ENCODE data around the gene RBM18. TPM values are rescaled to one million over a fixed set of nuclear protein-coding genes. Genes with fewer than 3 reads are reported as not detected.

RBM18 gene
- total RNA-seq, 1 donor, result 11.2 TPM

DNA sequence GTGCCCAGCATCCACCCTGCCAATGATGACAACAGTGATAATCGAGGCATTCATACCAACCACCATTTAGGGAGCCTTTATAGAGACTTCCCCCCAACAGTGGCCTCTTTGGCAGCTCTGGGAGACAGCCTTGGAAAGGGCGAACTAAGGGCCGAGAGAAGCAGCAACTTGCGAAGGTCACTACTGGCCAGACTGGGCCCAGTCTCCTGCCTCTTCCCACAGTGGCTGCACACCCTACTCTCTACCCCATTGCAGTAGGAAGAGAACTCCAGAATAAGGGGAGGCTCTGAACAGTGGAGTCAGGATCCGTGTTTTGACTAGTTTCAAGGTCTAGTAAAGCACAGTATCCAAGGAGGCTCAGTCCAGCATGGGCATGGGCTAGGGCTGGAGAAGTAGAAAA lies 41.2 kb downstream of the RBM18 start:
- H3K4me3 ChIP-seq (ENCODE audit: low read depth, low read length), result no peak overlapping the region
- DNase-seq (ENCODE audit: low read depth), result no peak
- TF ChIP-seq, protein P1, sequence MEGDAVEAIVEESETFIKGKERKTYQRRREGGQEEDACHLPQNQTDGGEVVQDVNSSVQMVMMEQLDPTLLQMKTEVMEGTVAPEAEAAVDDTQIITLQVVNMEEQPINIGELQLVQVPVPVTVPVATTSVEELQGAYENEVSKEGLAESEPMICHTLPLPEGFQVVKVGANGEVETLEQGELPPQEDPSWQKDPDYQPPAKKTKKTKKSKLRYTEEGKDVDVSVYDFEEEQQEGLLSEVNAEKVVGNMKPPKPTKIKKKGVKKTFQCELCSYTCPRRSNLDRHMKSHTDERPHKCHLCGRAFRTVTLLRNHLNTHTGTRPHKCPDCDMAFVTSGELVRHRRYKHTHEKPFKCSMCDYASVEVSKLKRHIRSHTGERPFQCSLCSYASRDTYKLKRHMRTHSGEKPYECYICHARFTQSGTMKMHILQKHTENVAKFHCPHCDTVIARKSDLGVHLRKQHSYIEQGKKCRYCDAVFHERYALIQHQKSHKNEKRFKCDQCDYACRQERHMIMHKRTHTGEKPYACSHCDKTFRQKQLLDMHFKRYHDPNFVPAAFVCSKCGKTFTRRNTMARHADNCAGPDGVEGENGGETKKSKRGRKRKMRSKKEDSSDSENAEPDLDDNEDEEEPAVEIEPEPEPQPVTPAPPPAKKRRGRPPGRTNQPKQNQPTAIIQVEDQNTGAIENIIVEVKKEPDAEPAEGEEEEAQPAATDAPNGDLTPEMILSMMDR (IDR thresholded peaks at IDR 0.05; ENCODE audit: insufficient read depth, low read depth, low read length), result no peak

DNA sequence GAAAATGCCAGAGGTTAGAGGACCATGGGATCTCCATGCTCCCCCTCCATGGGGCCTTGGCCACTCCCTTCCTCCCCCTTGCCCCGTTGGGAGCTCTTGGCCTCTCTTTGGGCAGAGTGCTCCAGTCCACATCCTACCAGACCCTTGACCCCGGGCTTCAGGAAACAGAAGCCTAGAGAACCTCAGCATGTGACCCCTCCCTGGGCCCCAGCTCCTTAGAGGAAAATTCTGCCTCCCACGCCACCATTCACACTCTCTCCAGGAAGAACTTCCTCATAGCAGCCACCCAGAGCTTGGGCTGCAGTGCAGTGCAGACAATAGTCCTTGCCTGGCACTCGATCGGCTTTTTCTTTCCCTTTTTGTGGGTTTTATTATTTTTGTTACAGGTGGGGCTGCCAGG lies 41.8 kb downstream of the RBM18 start:
- no peak overlapping the region for H3K4me3 ChIP-seq (ENCODE audit: low read depth, low read length)
- TF ChIP-seq, protein P1 (IDR thresholded peaks at IDR 0.05; ENCODE audit: insufficient read depth, low read depth, low read length), result no peak
- no peak for DNase-seq (ENCODE audit: low read depth)

DNA sequence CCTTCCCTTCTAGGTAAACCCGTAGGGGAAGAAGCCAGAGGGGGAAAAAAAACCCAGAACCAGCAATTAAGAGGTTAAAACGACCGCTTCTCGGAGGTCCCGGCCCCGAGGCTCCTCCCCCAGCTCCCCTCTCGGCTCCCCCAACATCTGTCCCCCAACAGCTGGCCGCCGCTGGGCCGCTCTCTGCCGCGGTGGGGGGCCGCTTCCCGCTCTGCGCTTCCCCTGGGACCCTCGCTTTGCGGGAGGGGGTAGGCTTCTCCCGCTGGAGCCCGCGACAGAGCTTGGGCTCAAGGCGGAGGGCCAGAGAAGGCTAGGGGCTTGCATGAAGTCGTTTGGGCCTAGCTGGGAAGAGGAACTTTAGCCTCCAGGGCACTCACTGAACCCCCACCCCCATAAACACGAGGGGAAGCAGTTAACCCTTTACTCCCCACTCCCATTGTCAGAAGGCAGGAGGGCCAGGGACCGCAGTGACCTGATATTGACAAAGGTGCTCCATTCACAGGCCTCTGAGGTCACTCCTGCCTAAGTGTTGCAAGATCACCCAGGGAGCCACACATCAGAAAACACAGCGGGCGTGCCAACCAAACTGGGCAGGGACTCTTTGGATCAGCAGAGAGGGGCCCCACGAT lies 43.3 kb downstream of the RBM18 start:
- H3K4me3 ChIP-seq (ENCODE audit: low read depth, low read length), result no peak overlapping the region
- DNase-seq (ENCODE audit: low read depth), result no peak
- TF ChIP-seq, protein P1 (IDR thresholded peaks at IDR 0.05; ENCODE audit: insufficient read depth, low read depth, low read length), result no peak

DNA sequence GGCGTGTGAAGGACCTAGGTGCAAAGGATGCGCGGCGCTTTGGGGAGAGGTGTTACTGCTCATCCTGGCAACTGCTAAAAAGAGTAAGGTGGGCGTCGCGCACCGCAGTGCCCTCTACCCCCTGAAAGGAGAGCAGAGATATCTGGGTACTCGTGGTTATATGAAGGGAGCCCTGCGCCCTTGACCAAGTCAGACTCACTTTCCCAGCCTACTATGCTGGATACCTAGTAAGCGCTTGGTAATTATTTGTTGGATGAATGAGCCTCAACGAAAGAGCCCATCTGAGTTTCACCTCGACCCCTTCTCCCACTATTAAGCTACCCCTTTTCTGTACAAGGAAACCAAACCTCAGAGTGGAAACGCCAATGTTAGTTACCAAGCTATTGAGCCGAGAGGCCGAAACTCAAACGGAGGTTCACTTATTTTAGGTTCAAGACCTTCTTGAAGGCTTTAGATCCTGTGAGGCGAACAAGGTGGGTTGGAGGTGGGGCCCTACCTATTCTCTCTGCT lies 43.9 kb downstream of the RBM18 start:
- no peak for DNase-seq (ENCODE audit: low read depth)
- H3K4me3 ChIP-seq (ENCODE audit: low read depth, low read length), result no peak overlapping the region
- TF ChIP-seq, protein P1 (IDR thresholded peaks at IDR 0.05; ENCODE audit: insufficient read depth, low read depth, low read length), result no peak

DNA sequence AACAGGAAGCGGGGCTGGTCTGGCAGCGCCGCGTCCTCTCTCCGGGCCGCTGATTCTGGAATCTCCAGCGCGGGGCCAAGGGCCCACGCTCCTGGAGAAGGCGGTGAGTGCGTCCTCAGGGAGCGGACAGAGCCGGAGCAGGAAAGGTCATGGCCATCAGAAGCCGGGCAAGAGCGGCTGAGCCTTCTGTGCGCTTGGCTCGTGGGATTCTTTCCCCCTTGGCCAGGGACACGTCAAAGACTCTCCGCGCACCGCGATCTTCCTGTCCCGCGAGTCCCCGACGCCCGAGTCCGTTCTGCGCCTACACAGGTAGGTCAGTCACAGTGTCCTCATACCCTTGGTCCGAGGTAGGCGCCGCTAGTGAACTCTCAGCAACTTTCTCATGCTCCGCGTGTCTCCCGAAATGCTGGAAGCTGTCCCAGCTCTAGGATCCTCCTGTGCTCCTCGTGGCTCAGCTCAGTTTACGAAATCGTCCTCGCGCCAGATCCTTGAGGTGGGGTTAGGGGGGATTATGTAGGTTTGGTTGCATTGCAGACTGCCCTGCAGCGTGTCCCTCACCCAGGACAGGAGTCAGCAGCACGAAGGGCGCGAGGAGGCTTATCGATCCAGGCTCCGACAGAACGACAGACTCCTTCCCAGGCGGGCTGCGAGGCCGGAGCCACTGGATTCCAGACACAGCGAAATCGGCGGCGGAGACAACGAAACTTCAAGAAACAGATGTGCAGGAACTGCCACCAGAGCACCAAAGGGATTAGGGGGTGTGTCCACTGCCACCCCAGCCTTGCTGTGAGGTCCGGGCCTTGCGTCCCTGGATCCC lies 44.6 kb downstream of the RBM18 start:
- peak; percentile 12 for DNase-seq (ENCODE audit: low read depth)
- H3K4me3 ChIP-seq (ENCODE audit: low read depth, low read length), result no peak overlapping the region
- TF ChIP-seq, protein P1 (IDR thresholded peaks at IDR 0.05; ENCODE audit: insufficient read depth, low read depth, low read length), result no peak

DNA sequence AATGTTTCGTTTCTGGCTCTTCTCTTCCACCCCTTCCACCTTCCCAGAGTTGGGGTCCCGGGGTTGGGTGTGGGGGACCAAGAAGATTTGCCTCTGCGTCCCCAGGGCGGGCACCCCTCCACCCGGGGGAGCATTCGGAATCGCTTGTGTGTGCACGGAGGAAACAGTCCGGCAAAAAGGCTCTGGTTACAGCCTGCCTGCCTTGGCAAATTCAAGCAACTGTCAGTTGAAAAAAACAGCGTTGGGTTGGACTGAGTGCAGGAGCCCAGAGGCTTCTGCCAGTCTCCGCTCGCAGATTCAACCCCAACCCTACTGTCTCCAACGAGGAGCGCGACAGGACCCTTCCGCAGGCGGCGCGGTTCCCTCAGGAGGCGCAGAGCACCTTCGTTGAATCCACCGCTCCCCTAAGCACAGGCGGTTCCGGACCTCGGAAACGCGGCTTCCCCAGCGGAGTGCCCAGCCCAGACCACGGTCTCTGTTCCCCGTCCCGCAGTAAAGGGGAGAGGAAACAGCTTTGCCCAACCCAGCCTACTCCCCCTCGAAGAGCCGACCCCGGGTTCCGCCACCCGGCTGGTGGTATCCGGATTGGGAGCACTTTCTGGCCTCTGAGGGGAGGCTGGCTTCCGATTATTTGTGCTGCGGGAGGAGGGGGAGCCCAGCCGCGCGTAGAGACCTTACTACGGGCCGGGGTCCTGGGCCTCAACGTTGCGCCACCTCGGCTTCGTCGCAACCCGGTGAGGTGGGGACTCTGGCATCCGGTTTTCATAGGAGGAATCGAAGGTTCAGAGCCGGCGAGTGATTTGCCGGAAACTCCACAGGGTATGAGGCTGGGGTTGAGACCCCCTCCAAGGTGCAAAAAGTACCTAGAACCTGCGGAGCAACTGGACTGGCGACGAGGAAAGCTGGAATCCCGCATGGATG lies 45.4 kb downstream of the RBM18 start:
- H3K4me3 ChIP-seq (ENCODE audit: low read depth, low read length), result no peak overlapping the region
- no peak for DNase-seq (ENCODE audit: low read depth)
- TF ChIP-seq, protein P1 (IDR thresholded peaks at IDR 0.05; ENCODE audit: insufficient read depth, low read depth, low read length), result no peak

Measured in fibroblast of villous mesenchyme (primary cell).